Endothelial cell of umbilical vein (primary cell): ENCODE measurements around the gene RGP1. TPM values are rescaled to one million over a fixed set of nuclear protein-coding genes. Genes with fewer than 3 reads are reported as not detected.

Source experiments
- BruUV-seq: library from RNA; stranded (reverse); fragments of 400-500 nt; replicated peaks from 2 replicates; lab custom pipeline; 2021; lab: Mats Ljungman, UMichigan
- CTCF ChIA-PET: fragments of 300-600, 350-600 bp; sonication (Branson Sonifier 250); formaldehyde crosslinking; loops from one replicate; lab custom pipeline; 2021; ENCODE audit warnings: antibody characterized with exemption, inconsistent platforms; lab: Charles Lee
- POLR2A ChIA-PET: fragments of 300-600, 350-600 bp; sonication (Branson Sonifier 250); formaldehyde crosslinking; loops from one replicate; lab custom pipeline; 2021; ENCODE audit warnings: antibody characterized with exemption, inconsistent platforms; lab: Charles Lee
- DNase-seq: peaks from one replicate; pipeline ENCODE4 v3.0.0-alpha.2; 2011; ENCODE audit warnings: low read depth, low spot score
- FAIRE-seq: peaks from 2 replicates; lab custom pipeline; 2011; peaks lifted over from hg19 to GRCh38; lab: Jason Lieb, UNC
- H2AFZ ChIP-seq: 2 replicates; pipeline ENCODE4 v1.6.0; 2012; ENCODE audit warnings: low read depth, low read length, control low read depth, inconsistent platforms
- H3K27ac ChIP-seq: 2 replicates; pipeline ENCODE4 v1.5.1; 2011; ENCODE audit warnings: low read depth, mild to moderate bottlenecking, control low read depth, low read length, moderate library complexity; ENCODE audit not compliant: insufficient read depth
- H3K27me3 ChIP-seq, 2 experiments: 2 replicates each; pipeline versions ENCODE4 v1.6.0 to v1.6.1; 2011; ENCODE audit warnings: low read length in 2 of 2, mixed read lengths in 1 of 2; ENCODE audit not compliant: control insufficient read depth in 2 of 2, insufficient read depth in 2 of 2
- H3K36me3 ChIP-seq, 2 experiments: 2 replicates in 1 of 2; 3 replicates in 1 of 2; pipeline ENCODE4 v1.5.1; 2011; ENCODE audit warnings: low read length in 2 of 2, mild to moderate bottlenecking in 1 of 2, moderate library complexity in 1 of 2; ENCODE audit not compliant: control insufficient read depth in 2 of 2, insufficient read depth in 2 of 2; ENCODE audit errors: extremely low read depth in 1 of 2
- H3K4me1 ChIP-seq: 3 replicates; pipeline ENCODE4 v1.5.1; 2011; ENCODE audit warnings: mild to moderate bottlenecking, low read length; ENCODE audit not compliant: control insufficient read depth, insufficient read depth; ENCODE audit errors: extremely low read depth
- H3K4me2 ChIP-seq: 2 replicates; pipeline ENCODE4 v1.6.1; 2011; ENCODE audit warnings: low read length, control low read depth, mixed read lengths; ENCODE audit not compliant: insufficient read depth
- H3K4me3 ChIP-seq, 3 experiments: fragments of 200-600 bp in 1 of 3; sonication (generic), shearing (Covaris generic) in 1 of 3; replicated peaks in 1 of 3; 2 replicates each; pipeline ENCODE4 v1.5.1; 2011 to 2016; ENCODE audit warnings: control low read depth in 3 of 3, low read length in 3 of 3, mild to moderate bottlenecking in 2 of 3, inconsistent platforms in 1 of 3, low read depth in 1 of 3, moderate library complexity in 1 of 3; ENCODE audit not compliant: insufficient read depth in 1 of 3
- H3K79me2 ChIP-seq: 2 replicates; pipeline ENCODE4 v1.6.0; 2012; ENCODE audit warnings: low read length, inconsistent platforms; ENCODE audit not compliant: control insufficient read depth, insufficient read depth
- H3K9ac ChIP-seq: replicated peaks from 2 replicates; pipeline ENCODE3; 2011; ENCODE audit warnings: low read length, control low read depth; ENCODE audit not compliant: insufficient read depth; ENCODE audit errors: extremely low read depth
- H3K9me1 ChIP-seq: replicated peaks from 3 replicates; pipeline ENCODE4 v1.6.0; 2011; ENCODE audit warnings: mild to moderate bottlenecking, low read length; ENCODE audit not compliant: control insufficient read depth, insufficient read depth; ENCODE audit errors: extremely low read depth
- H3K9me3 ChIP-seq: replicated peaks from 2 replicates; pipeline ENCODE4 v1.5.1; 2012; ENCODE audit warnings: low read length, inconsistent platforms; ENCODE audit not compliant: control insufficient read depth, insufficient read depth
- H4K20me1 ChIP-seq: replicated peaks from 2 replicates; pipeline ENCODE3; 2011; ENCODE audit warnings: mild to moderate bottlenecking, low read length; ENCODE audit not compliant: control insufficient read depth, insufficient read depth; ENCODE audit errors: extremely low read depth
- EZH2 ChIP-seq: IDR thresholded peaks from 2 replicates; pipeline ENCODE4 v1.6.1; 2012; ENCODE audit warnings: borderline replicate concordance, low read depth, mild to moderate bottlenecking, moderate library complexity, low read length, inconsistent platforms; ENCODE audit not compliant: severe bottlenecking
- FOS ChIP-seq: IDR thresholded peaks from 2 replicates; pipeline ENCODE4 v1.6.1; 2011; ENCODE audit warnings: mild to moderate bottlenecking, low read length, moderate library complexity, borderline replicate concordance; ENCODE audit not compliant: insufficient read depth
- GATA2 ChIP-seq: IDR thresholded peaks from 2 replicates; pipeline ENCODE4 v1.7.0; 2011; ENCODE audit warnings: low read depth, mild to moderate bottlenecking, moderate library complexity, mixed read lengths, low read length; ENCODE audit not compliant: insufficient read length, insufficient read depth
- POLR2A ChIP-seq: IDR thresholded peaks from 2 replicates; pipeline ENCODE4 v1.6.1; 2012; ENCODE audit warnings: low read depth, mild to moderate bottlenecking, control low read depth, low read length
- POLR2AphosphoS5 ChIP-seq: IDR thresholded peaks from 2 replicates; pipeline ENCODE4 v1.6.1; 2012; ENCODE audit warnings: low read depth, mild to moderate bottlenecking, control low read depth, low read length, moderate library complexity; ENCODE audit not compliant: insufficient read depth
- dilution Hi-C: fragments of 300-500 bp; cut with MboI; formaldehyde crosslinking; loops from one replicate; pipeline ENCODE4 v1.15.0; 2019; ENCODE audit warnings: low sequenced_read_pairs; ENCODE audit not compliant: extremely low pct_ligation_motif_present
- intact Hi-C: fragments of 100-400 bp; cut with micrococcal nuclease; formaldehyde crosslinking; loops from one replicate; pipeline ENCODE4 v1.10.0; 2022
- polyA plus RNA-seq, 4 experiments: library from polyadenylated mRNA; depleted of rRNA in 3 of 4; stranded (reverse) in 3 of 4; unstranded in 1 of 4; fragments of >200 nt; gene quantifications; 2 replicates each; pipeline versions ENCODE4 v1.2.1 to v1.2.3, GENCODE V29; 2011 to 2012; ENCODE audit warnings: missing spikeins in 1 of 4
- total RNA-seq: library from RNA; stranded (reverse); gene quantifications from 2 replicates; pipeline ENCODE4 v1.2.3, GENCODE V29; 2021
- TF ChIP-seq, protein P1 (sequence below), 2 donors: IDR thresholded peaks; 1 replicate in 1 of 2; 2 replicates in 1 of 2; pipeline ENCODE4 v1.5.1; 2011; ENCODE audit warnings: low read length in 2 of 2, mild to moderate bottlenecking in 2 of 2, moderate library complexity in 2 of 2, control low read depth in 1 of 2, inconsistent platforms in 1 of 2, low read depth in 1 of 2; ENCODE audit not compliant: insufficient read depth in 1 of 2; ENCODE audit errors: extremely low read depth in 1 of 2

Gene RGP1
- total and polyA plus RNA-seq, 2 donors (not counting 3 experiments of a cell fraction or from before 2014, with no cell fraction given): 15.0 to 29.0 TPM

DNA sequence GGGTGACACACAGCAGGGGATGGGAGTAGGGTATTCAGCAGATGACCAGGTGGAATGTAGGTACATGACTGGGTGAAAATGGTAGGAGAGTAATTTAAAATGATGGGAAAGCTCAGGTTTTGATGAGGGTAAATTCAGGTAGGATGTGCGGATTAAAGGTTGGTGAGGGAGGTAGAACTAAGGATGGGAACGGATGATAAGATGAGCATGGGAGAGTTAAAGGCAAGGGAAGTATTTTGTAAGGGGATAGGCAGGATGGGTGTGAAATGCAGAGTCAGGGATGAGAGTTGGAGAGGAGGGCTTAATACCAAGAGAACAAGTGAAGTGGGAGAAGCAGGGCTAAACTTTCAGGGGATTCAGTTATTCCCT is 18.6 kb upstream of the RGP1 start:
- peaks cover 63% of the 10 kb centered on the region for H3K4me1 ChIP-seq

More for the DNA sequence above, 18.6 kb upstream of the RGP1 start:
- FAIRE-seq (no peak), DNase-seq (no peak)
- Histone ChIP-seq H3K9me1 (no peaks in the 10 kb centered on the region), H3K27ac (peak overlapping the region; percentile 79), H4K20me1 (no peaks in the 10 kb centered on the region), H3K9ac (peak overlapping the region; percentile 92), H3K9me3 (no peaks in the 10 kb centered on the region), H3K27me3 (no peaks in the 10 kb centered on the region), H2AFZ (no peak overlapping the region), H3K4me3 (peak overlapping the region; percentile 39 to 92 (median 79)), H3K4me2 (peak overlapping the region; percentile 97), H3K79me2 (peaks cover 77% of the 10 kb centered on the region), H3K36me3 (peaks cover 5 to 8% of the 10 kb centered on the region in 2 experiments)
- dilution Hi-C loops: no loop called here
- no TSS peak for BruUV-seq
- CTCF ChIA-PET: interaction anchor here (1.1 to 3.7 kb wide), 11 partner anchors 9 to 152 kb away, joined by 4 to 32 read pairs (median 8); partner anchors contain the start of genes ARHGEF39, GBA2, HINT2 and RGP1
- intact Hi-C loops: no loop called here
- POLR2A ChIA-PET: interaction anchor here (1.0 kb wide), 1 partner anchor 41 kb away, joined by 3 read pairs; no protein-coding TSS in a partner anchor
- TF ChIP-seq POLR2A: peak; percentile 47
- no peak for TF ChIP-seq GATA2
- no peak for TF ChIP-seq POLR2AphosphoS5
- TF ChIP-seq FOS: no peak
- no peak for TF ChIP-seq EZH2
- TF ChIP-seq, protein P1, sequence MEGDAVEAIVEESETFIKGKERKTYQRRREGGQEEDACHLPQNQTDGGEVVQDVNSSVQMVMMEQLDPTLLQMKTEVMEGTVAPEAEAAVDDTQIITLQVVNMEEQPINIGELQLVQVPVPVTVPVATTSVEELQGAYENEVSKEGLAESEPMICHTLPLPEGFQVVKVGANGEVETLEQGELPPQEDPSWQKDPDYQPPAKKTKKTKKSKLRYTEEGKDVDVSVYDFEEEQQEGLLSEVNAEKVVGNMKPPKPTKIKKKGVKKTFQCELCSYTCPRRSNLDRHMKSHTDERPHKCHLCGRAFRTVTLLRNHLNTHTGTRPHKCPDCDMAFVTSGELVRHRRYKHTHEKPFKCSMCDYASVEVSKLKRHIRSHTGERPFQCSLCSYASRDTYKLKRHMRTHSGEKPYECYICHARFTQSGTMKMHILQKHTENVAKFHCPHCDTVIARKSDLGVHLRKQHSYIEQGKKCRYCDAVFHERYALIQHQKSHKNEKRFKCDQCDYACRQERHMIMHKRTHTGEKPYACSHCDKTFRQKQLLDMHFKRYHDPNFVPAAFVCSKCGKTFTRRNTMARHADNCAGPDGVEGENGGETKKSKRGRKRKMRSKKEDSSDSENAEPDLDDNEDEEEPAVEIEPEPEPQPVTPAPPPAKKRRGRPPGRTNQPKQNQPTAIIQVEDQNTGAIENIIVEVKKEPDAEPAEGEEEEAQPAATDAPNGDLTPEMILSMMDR (IDR thresholded peaks at IDR 0.05; ENCODE audit: extremely low read depth in 1 of 2, insufficient read depth in 1 of 2, low read depth in 1 of 2, low read length in 2 of 2): no peak
